ENCODE data around the gene P4HA1.

P4HA1 gene

DNA sequence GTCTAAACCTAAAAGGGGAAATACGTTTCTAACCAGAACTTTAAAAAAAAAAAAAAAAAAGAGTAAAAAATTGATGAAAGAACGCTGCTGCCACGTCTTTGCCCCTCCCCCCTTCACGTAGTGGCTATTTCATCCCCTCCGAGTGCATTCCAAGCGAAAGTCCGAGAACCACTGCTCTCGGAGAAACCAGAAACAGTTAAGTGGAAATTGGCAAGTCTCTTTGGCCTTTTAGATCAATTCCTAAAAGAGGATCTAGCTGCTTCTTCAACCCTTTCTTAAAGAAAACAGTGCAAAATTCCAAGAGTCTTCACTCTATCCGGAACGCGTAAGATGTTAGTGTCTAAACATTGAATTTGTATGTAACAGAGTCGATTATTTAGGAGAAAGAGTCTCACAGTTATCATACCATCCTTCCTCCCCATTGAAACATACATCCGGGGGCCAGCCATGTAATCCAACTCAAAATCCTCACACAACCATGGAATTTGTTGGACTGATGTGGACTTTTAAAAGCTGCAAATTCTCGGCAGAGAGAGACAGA lies 1.1 kb downstream of the P4HA1 start:
- TF ChIP-seq CTCF (IDR thresholded peaks at IDR 0.05; ENCODE audit: extremely low read depth, insufficient read depth, missing control alignments) = no peak
- no peak for DNase-seq (ENCODE audit: low spot score)
- in situ Hi-C loops (cut with MboI; ENCODE audit: low pct_unique_long_range_greater_than_20kb, low sequenced_read_pairs, unreplicated experiment) = no loop called here

DNA sequence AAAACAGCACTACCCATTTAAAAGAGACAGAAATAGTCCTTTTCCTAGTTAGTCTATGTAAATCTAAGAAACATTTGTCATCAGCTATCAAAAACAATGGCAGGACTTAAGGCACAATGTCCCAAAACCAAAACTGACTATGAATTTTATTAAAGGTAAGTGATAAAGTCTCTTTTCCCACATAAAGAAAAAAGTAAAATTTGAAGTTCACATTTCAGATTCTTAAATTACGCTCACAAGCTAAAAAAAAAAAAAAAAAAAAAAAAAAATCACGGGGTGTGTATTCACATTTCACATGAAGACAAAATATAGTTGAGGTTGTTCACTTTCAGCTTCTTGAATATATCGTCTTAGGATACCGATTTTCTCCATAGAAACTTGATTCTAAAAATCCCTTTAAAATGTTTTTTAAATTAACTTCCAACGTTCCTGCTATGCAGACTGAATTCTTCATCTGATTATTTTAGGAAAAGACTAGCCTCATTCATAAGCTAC lies 1.6 kb downstream of the P4HA1 start:
- in situ Hi-C loops (cut with MboI; ENCODE audit: low pct_unique_long_range_greater_than_20kb, low sequenced_read_pairs, unreplicated experiment) = no loop called here
- DNase-seq (ENCODE audit: low spot score) = no peak
- no peak for TF ChIP-seq CTCF (IDR thresholded peaks at IDR 0.05; ENCODE audit: extremely low read depth, insufficient read depth, missing control alignments)

DNA sequence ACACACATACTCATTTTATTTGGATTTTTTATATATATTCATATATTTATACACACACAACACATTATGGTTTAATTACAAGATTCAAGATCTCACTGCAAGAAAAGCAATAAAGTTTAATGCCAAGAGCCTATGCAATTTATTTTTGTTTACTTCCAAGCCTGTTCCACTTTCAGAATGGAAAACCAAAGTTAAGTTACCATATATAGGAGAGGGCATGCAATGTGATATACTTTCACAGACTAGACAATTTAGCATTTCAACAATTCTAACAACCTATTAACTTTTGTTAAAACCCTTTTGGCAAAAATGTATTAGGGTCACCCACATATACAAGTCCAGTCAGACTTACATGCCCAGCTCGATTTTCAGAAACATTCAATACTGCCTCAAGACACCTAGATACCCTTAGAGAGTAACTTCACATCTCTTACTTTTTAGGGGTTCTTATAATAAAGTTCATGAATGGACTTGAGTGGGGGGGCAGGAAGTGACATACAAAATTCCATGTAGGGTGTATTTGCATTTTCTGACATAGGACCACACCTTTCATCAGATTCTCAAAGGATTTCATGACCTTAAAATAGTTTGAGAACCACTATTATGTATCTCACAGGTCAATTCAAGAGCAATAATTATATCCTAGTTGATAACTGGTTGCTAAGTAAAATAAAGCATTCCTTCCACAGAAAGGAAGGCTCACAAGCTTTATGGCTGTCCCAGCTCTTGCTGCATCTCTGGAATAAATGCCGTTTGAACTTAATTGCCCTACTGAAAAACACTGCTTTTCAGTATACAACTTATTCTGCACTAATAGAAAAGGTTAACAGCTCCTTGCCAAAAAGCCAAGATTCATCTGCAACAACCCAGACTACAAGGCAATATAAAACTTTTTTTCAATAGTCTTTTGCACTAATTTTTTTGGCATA lies 2.5 kb downstream of the P4HA1 start:
- in situ Hi-C loops (cut with MboI; ENCODE audit: low pct_unique_long_range_greater_than_20kb, low sequenced_read_pairs, unreplicated experiment) = no loop called here
- TF ChIP-seq CTCF (IDR thresholded peaks at IDR 0.05; ENCODE audit: extremely low read depth, insufficient read depth, missing control alignments) = no peak
- no peak for DNase-seq (ENCODE audit: low spot score)

DNA sequence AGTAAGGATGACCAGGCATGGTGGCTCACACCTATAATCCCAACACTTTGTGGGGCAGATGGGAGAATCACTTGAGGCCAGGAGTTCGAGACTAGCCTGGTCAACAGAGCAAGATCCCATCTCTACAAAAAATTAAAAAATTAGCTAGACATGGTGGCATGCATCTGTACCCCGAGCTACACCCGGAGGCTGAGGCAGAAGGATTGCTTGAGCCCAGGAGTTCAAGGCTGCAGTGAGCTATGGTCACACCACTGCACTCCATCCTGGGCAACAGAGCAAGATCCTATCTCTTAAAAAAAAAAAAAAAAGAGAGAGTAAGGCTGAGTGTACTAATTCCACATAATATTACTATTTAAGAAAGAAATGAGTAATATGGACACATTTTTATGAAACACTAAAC lies 3.8 kb downstream of the P4HA1 start:
- TF ChIP-seq CTCF (IDR thresholded peaks at IDR 0.05; ENCODE audit: extremely low read depth, insufficient read depth, missing control alignments) = no peak
- DNase-seq (ENCODE audit: low spot score) = no peak
- in situ Hi-C loops (cut with MboI; ENCODE audit: low pct_unique_long_range_greater_than_20kb, low sequenced_read_pairs, unreplicated experiment) = no loop called here

GRCh38 chr10:73088304-73088703 lies 8.4 kb downstream of the P4HA1 start:
- no peak for DNase-seq (ENCODE audit: low spot score)
- in situ Hi-C loops (cut with MboI; ENCODE audit: low pct_unique_long_range_greater_than_20kb, low sequenced_read_pairs, unreplicated experiment) = no loop called here
- TF ChIP-seq CTCF (IDR thresholded peaks at IDR 0.05; ENCODE audit: extremely low read depth, insufficient read depth, missing control alignments) = no peak

GRCh38 chr10:73086816-73087215 lies 9.8 kb downstream of the P4HA1 start:
- no peak for TF ChIP-seq CTCF (IDR thresholded peaks at IDR 0.05; ENCODE audit: extremely low read depth, insufficient read depth, missing control alignments)
- no peak for DNase-seq (ENCODE audit: low spot score)

More at GRCh38 chr10:73086816-73087215, 9.8 kb downstream of the P4HA1 start:
- in situ Hi-C loops (cut with MboI; ENCODE audit: low pct_unique_long_range_greater_than_20kb, low sequenced_read_pairs, unreplicated experiment) = no loop called here

Data from GM13977 (cell line).